H1 (cell line): ENCODE results near the gene GCHFR. TPM values are rescaled to one million over a fixed set of nuclear protein-coding genes. Genes with fewer than 3 reads are reported as not detected.

Experiments used
- BACH1 ChIP-seq: IDR thresholded peaks from 2 replicates; pipeline ENCODE4 v1.6.1; 2012; ENCODE audit warnings: low read length, improper control_type of control experiment
- BRCA1 ChIP-seq: IDR thresholded peaks from 2 replicates; pipeline ENCODE4 v1.6.1; 2012; ENCODE audit warnings: low read depth, low read length, improper control_type of control experiment
- CEBPB ChIP-seq: IDR thresholded peaks from 2 replicates; pipeline ENCODE4 v1.6.1; 2012; ENCODE audit warnings: low read depth, low read length
- CHD1 ChIP-seq: IDR thresholded peaks from 2 replicates; pipeline ENCODE4 v1.6.1; 2012; ENCODE audit warnings: low read depth, low read length, improper control_type of control experiment
- CREB1 ChIP-seq: IDR thresholded peaks from 2 replicates; pipeline ENCODE4 v1.6.1; 2012; ENCODE audit warnings: inconsistent platforms
- EP300 ChIP-seq, 2 experiments: IDR thresholded peaks; 1 replicate in 1 of 2; 2 replicates in 1 of 2; pipeline ENCODE4 v1.6.1; 2011 to 2012; ENCODE audit warnings: low read depth in 2 of 2, low read length in 2 of 2, mild to moderate bottlenecking in 2 of 2, borderline replicate concordance in 1 of 2, inconsistent platforms in 1 of 2, moderate library complexity in 1 of 2
- EZH2 ChIP-seq: fragments of 200-600 bp; sonication (generic); IDR thresholded peaks from 2 replicates; pipeline ENCODE4 v1.7.1; 2012; ENCODE audit warnings: low read depth, mild to moderate bottlenecking, moderate library complexity, low read length, inconsistent platforms; ENCODE audit not compliant: severe bottlenecking
- GTF2F1 ChIP-seq: IDR thresholded peaks from 2 replicates; pipeline ENCODE4 v1.6.1; 2012; ENCODE audit warnings: low read depth, low read length, improper control_type of control experiment, borderline replicate concordance
- HDAC2 ChIP-seq, 2 experiments: fragments of 300-600 bp in 1 of 2; sonication (generic) in 1 of 2; IDR thresholded peaks; 2 replicates each; pipeline ENCODE4 v1.6.1; 2011 to 2012; ENCODE audit warnings: low read depth in 2 of 2, low read length in 2 of 2, mild to moderate bottlenecking in 2 of 2, moderate library complexity in 2 of 2, borderline replicate concordance in 1 of 2, inconsistent platforms in 1 of 2
- JUN ChIP-seq: IDR thresholded peaks from 2 replicates; pipeline ENCODE4 v1.6.1; 2011; ENCODE audit warnings: low read depth, mild to moderate bottlenecking, improper control_type of control experiment, low read length
- NANOG ChIP-seq: IDR thresholded peaks from 2 replicates; pipeline ENCODE4 v1.6.1; 2011; ENCODE audit warnings: low read length, low read depth, mild to moderate bottlenecking, inconsistent platforms; ENCODE audit not compliant: insufficient read depth, poor library complexity, severe bottlenecking
- NRF1 ChIP-seq: IDR thresholded peaks from 2 replicates; pipeline ENCODE4 v1.6.1; 2011; ENCODE audit warnings: mild to moderate bottlenecking, low read depth, low read length, improper control_type of control experiment
- PHF8 ChIP-seq: fragments of 200-600 bp; sonication (generic); conservative IDR thresholded peaks from 2 replicates; pipeline ENCODE4 v1.7.1; 2012; ENCODE audit warnings: low read depth, mild to moderate bottlenecking, inconsistent platforms, low read length, moderate library complexity
- RFX5 ChIP-seq: IDR thresholded peaks from 2 replicates; pipeline ENCODE4 v1.6.1; 2011; ENCODE audit warnings: low read depth, low read length, improper control_type of control experiment, borderline replicate concordance
- RNF2 ChIP-seq: fragments of 200-900, 300-1000 bp; sonication (generic); IDR thresholded peaks from 2 replicates; pipeline ENCODE4 v1.7.1; 2016; ENCODE audit warnings: borderline replicate concordance, low read depth, mild to moderate bottlenecking, antibody characterized with exemption, low read length; ENCODE audit not compliant: poor library complexity, severe bottlenecking; ENCODE audit errors: missing control alignments
- SAP30 ChIP-seq: fragments of 300-600 bp; sonication (generic); IDR thresholded peaks from 2 replicates; pipeline ENCODE4 v1.7.1; 2012; ENCODE audit warnings: low read length, moderate library complexity, mild to moderate bottlenecking, inconsistent platforms; ENCODE audit not compliant: insufficient read depth, insufficient replicate concordance
- SRF ChIP-seq: IDR thresholded peaks from 2 replicates; pipeline ENCODE4 v1.6.1; 2011; ENCODE audit warnings: mild to moderate bottlenecking, low read depth, low read length, moderate library complexity
- TCF12 ChIP-seq: IDR thresholded peaks from 2 replicates; pipeline ENCODE4 v1.6.1; 2011; ENCODE audit warnings: low read depth, mild to moderate bottlenecking, low read length
- polyA plus RNA-seq, 7 experiments: library from polyadenylated mRNA; depleted of rRNA in 3 of 7; stranded (reverse) in 5 of 7; unstranded in 2 of 7; fragments of >200 nt in 5 of 7; fragments of 200-250 nt in 2 of 7; gene quantifications; 1 replicate in 5 of 7; 2 replicates in 1 of 7; 4 replicates in 1 of 7; pipeline versions ENCODE4 v1.2.1 to v1.2.3, GENCODE V29; 2011 to 2013; ENCODE audit warnings: missing spikeins in 2 of 7, mixed read lengths in 2 of 7
- total RNA-seq: library from RNA; stranded (reverse); fragmentation: NEBNext Ultra II Directional; extraction: Animal tissue kit (Norgen Biotek cat#: 25700); gene quantifications from 2 replicates; pipeline ENCODE4 v1.2.1, GENCODE V29; 2021
- TF ChIP-seq, protein P1 (sequence below): IDR thresholded peaks from 2 replicates; pipeline ENCODE4 v1.6.1; 2011; ENCODE audit warnings: low read length, improper control_type of control experiment

Gene GCHFR
- total and polyA plus RNA-seq, 2 of the 8 experiments (the other 6 are each of a cell fraction or from before 2014, with no cell fraction given): 25.9 to 81.5 TPM

GRCh38 chr15:40787344-40787841 lies 23.5 kb downstream of the GCHFR start (continued):
- TF ChIP-seq CHD1: no peak
- TF ChIP-seq BACH1: no peak
- no peak for TF ChIP-seq BRCA1
- no peak; a peak in 1 of 4 replicates for TF ChIP-seq HDAC2 (IDR thresholded peaks at IDR 0.05; ENCODE audit: borderline replicate concordance in 1 of 2, low read depth in 2 of 2, low read length in 2 of 2)
- peak; percentile 97 for TF ChIP-seq TCF12
- TF ChIP-seq JUN: no peak
- TF ChIP-seq SRF: no peak
- TF ChIP-seq GTF2F1: no peak
- TF ChIP-seq NRF1: no peak
- peak in 1 of 2 experiments; percentile 90; a peak in 1 of 3 replicates for TF ChIP-seq EP300 (IDR thresholded peaks at IDR 0.05; ENCODE audit: borderline replicate concordance in 1 of 2, low read depth in 2 of 2, low read length in 2 of 2)
- no peak for TF ChIP-seq RNF2
- TF ChIP-seq PHF8: no peak
- TF ChIP-seq SAP30: no peak
- TF ChIP-seq RFX5: no peak
- no peak; the same call in 1 of the 2 replicates for TF ChIP-seq CREB1
- TF ChIP-seq EZH2: no peak
- TF ChIP-seq, protein P1, sequence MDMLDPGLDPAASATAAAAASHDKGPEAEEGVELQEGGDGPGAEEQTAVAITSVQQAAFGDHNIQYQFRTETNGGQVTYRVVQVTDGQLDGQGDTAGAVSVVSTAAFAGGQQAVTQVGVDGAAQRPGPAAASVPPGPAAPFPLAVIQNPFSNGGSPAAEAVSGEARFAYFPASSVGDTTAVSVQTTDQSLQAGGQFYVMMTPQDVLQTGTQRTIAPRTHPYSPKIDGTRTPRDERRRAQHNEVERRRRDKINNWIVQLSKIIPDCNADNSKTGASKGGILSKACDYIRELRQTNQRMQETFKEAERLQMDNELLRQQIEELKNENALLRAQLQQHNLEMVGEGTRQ: no peak
- TF ChIP-seq NANOG: no peak
- TF ChIP-seq CEBPB: peak; percentile 39; the same call in 1 of the 2 replicates
